ENCODE results near the gene E2F4. TPM values are rescaled to one million over a fixed set of nuclear protein-coding genes. Genes with fewer than 3 reads are reported as not detected.

Gene E2F4
- polyA plus RNA-seq, 1 donor (not counting 4 experiments of a cell fraction or from before 2014, with no cell fraction given), result 64.7 TPM

DNA sequence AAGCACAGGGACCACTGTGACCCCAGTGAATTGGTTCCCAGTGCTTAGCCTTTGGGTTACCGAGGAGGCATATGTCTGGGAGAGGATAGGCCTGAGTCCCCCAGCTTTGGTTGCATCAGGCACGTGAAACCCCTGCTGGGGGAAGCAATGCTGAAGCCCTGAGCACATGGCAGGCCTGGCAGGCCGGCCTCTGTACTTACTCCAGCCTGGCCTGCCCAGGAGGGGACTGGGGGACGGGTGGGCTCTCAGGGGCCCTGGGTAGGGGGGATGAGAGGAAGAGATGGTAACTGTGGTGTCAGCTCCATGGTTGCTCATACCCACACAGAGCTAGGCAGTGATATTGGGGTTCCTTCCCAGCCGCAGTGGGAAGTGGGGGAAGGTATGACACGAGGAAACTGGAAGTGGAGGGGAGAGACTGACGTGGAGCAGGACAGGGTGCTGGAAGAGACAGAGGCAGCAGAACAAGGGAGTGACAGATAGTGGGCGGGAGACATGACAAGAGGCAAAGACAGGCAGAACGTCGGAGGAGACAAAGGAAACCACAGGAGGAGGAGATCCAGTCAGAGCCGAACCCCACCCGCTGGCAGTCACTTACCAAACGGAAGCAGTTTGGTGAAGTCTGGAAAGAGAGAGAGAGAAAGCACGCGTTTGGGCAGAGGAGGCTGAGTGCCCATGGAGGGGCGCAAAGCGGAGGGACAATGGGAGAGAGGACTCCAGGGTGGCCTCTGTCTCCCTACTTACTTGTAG is 44.0 kb downstream of the E2F4 start:
- H3K36me3 ChIP-seq (ENCODE audit: control insufficient read depth in 2 of 2, extremely low read depth in 1 of 2, insufficient read depth in 2 of 2, low read length in 2 of 2), result peaks cover 36 to 38% of the 10 kb centered on the region in 2 experiments
- H3K4me3 ChIP-seq (ENCODE audit: control insufficient read depth in 2 of 3, extremely low read depth in 1 of 3, insufficient read depth in 2 of 3, low read depth in 1 of 3, low read length in 3 of 3), result peak overlapping the region; percentile 7 to 49 (median 47)
- TF ChIP-seq, protein P1, sequence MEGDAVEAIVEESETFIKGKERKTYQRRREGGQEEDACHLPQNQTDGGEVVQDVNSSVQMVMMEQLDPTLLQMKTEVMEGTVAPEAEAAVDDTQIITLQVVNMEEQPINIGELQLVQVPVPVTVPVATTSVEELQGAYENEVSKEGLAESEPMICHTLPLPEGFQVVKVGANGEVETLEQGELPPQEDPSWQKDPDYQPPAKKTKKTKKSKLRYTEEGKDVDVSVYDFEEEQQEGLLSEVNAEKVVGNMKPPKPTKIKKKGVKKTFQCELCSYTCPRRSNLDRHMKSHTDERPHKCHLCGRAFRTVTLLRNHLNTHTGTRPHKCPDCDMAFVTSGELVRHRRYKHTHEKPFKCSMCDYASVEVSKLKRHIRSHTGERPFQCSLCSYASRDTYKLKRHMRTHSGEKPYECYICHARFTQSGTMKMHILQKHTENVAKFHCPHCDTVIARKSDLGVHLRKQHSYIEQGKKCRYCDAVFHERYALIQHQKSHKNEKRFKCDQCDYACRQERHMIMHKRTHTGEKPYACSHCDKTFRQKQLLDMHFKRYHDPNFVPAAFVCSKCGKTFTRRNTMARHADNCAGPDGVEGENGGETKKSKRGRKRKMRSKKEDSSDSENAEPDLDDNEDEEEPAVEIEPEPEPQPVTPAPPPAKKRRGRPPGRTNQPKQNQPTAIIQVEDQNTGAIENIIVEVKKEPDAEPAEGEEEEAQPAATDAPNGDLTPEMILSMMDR (optimal IDR thresholded peaks at IDR 0.05 in 1 of 3, IDR thresholded peaks at IDR 0.05 in 1 of 3, conservative IDR thresholded peaks at IDR 0.05 in 1 of 3; ENCODE audit: extremely low read depth in 1 of 3, insufficient read depth in 2 of 3, low read length in 3 of 3), result no peak
- no peak for TF ChIP-seq EZH2 (IDR thresholded peaks at IDR 0.05; ENCODE audit: low read length)
- DNase-seq (ENCODE audit: low read depth, low spot score) (no peak), FAIRE-seq (peak; percentile 86)
- no peaks in the 10 kb centered on the region for H3K9me1 ChIP-seq (ENCODE audit: control insufficient read depth, extremely low read depth, insufficient read depth, low read length)
- no peaks in the 10 kb centered on the region for H3K27me3 ChIP-seq (ENCODE audit: control insufficient read depth, extremely low read depth, insufficient read depth, low read length)
- peaks cover 10% of the 10 kb centered on the region for H3K79me2 ChIP-seq (ENCODE audit: control insufficient read depth, insufficient read depth, low read length)
- H2AFZ ChIP-seq (ENCODE audit: control insufficient read depth, low read length), result peak overlapping the region; percentile 29
- peaks cover 18% of the 10 kb centered on the region for H3K4me1 ChIP-seq (ENCODE audit: control insufficient read depth, extremely low read depth, insufficient read depth, low read length)
- peak overlapping the region; percentile 46 for H3K9ac ChIP-seq (ENCODE audit: control insufficient read depth, extremely low read depth, insufficient read depth, low read length)
- dilution Hi-C loops (cut with MboI; ENCODE audit: extremely low pct_ligation_motif_present, low sequenced_read_pairs), result no loop called here
- peak overlapping the region; percentile 79 for H3K4me2 ChIP-seq (ENCODE audit: control insufficient read depth, extremely low read depth, insufficient read depth, low read depth, low read length)
- H3K9me3 ChIP-seq (ENCODE audit: control insufficient read depth, low read depth, low read length), result no peaks in the 10 kb centered on the region
- peak overlapping the region; percentile 70 for H3K27ac ChIP-seq (ENCODE audit: control insufficient read depth, insufficient read depth, low read length)
- no peaks in the 10 kb centered on the region for H4K20me1 ChIP-seq (ENCODE audit: control insufficient read depth, extremely low read depth, insufficient read depth, low read length)

DNA sequence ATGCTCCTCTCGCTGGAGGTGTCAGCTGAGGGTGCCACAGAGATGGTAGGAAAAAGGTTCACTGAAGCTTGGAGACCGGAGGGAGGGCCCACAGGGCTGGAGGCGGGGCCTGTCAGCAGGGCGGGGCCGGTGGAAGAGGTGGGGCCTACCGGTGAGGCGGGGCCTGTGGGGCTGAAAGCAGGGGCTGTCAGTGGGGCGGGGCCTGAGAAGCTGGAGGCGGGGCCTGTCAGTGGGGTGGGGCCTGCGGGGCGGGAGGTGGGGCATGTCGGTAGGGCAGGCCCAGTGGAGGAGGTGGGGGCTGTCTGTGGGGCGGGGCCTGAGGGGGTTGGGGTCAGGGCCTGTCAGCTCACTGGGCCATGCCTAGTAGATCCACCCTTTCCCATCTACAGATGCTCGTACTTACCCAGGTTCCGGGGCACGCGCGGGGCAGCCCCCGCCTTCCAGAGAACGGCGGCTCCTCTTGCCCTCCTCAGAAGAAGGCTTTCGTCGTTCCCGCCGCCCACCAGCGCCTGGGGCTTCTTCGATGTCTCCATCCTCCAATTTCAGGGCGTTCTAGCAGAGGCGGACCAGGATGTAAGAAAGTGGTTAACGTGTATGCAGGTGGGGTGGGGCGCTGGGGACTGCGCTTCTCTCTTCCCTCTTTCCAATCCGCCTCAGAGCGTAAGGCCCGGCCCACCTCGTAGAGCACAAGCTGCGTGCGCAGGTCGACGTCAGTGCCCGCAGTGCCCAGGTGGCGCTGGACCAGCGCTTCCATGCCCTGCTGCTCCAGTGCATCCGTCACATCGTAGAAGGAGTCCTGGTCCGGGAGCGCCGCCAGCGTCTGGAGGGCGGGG is 44.8 kb downstream of the E2F4 start:
- Histone ChIP-seq H4K20me1 (ENCODE audit: control insufficient read depth, extremely low read depth, insufficient read depth, low read length) (no peaks in the 10 kb centered on the region), H3K4me3 (ENCODE audit: control insufficient read depth in 2 of 3, extremely low read depth in 1 of 3, insufficient read depth in 2 of 3, low read depth in 1 of 3, low read length in 3 of 3) (peak overlapping the region; percentile 7 to 49 (median 47)), H3K9ac (ENCODE audit: control insufficient read depth, extremely low read depth, insufficient read depth, low read length) (peak overlapping the region; percentile 46), H3K9me1 (ENCODE audit: control insufficient read depth, extremely low read depth, insufficient read depth, low read length) (no peaks in the 10 kb centered on the region), H3K36me3 (ENCODE audit: control insufficient read depth in 2 of 2, extremely low read depth in 1 of 2, insufficient read depth in 2 of 2, low read length in 2 of 2) (peaks cover 29 to 31% of the 10 kb centered on the region in 2 experiments), H3K27ac (ENCODE audit: control insufficient read depth, insufficient read depth, low read length) (peak overlapping the region; percentile 70), H3K4me1 (ENCODE audit: control insufficient read depth, extremely low read depth, insufficient read depth, low read length) (peaks cover 26% of the 10 kb centered on the region), H3K79me2 (ENCODE audit: control insufficient read depth, insufficient read depth, low read length) (peaks cover 10% of the 10 kb centered on the region), H3K9me3 (ENCODE audit: control insufficient read depth, low read depth, low read length) (no peaks in the 10 kb centered on the region), H2AFZ (ENCODE audit: control insufficient read depth, low read length) (peak overlapping the region; percentile 29), H3K27me3 (ENCODE audit: control insufficient read depth, extremely low read depth, insufficient read depth, low read length) (no peaks in the 10 kb centered on the region), H3K4me2 (ENCODE audit: control insufficient read depth, extremely low read depth, insufficient read depth, low read depth, low read length) (peak overlapping the region; percentile 79)
- dilution Hi-C loops (cut with MboI; ENCODE audit: extremely low pct_ligation_motif_present, low sequenced_read_pairs), result no loop called here
- no peak for DNase-seq (ENCODE audit: low read depth, low spot score)
- FAIRE-seq, result no peak
- TF ChIP-seq EZH2 (IDR thresholded peaks at IDR 0.05; ENCODE audit: low read length), result no peak
- TF ChIP-seq, protein P1 (optimal IDR thresholded peaks at IDR 0.05 in 1 of 3, IDR thresholded peaks at IDR 0.05 in 1 of 3, conservative IDR thresholded peaks at IDR 0.05 in 1 of 3; ENCODE audit: extremely low read depth in 1 of 3, insufficient read depth in 2 of 3, low read length in 3 of 3), result peak in 1 of 3 experiments; percentile 17
